ENCODE data around the gene MRPL34. TPM values are rescaled to one million over a fixed set of nuclear protein-coding genes. Genes with fewer than 3 reads are reported as not detected.

Gene MRPL34
- total RNA-seq, 1 experiment from 2014 or later: 83.3 TPM

GRCh38 chr19:17328517-17329365 is 23.1 kb downstream of the MRPL34 start:
- DNase-seq (ENCODE audit: low read depth): no peak

GRCh38 chr19:17329366-17330261 is 23.9 kb downstream of the MRPL34 start:
- DNase-seq (ENCODE audit: low read depth): no peak

- no peak for DNase-seq (ENCODE audit: low read depth)
These were observed 24.8 kb downstream of the MRPL34 start for GRCh38 chr19:17330262-17331044.

- no peak for DNase-seq (ENCODE audit: low read depth)
These were observed 25.4 kb downstream of the MRPL34 start for GRCh38 chr19:17331045-17331558.

GRCh38 chr19:17332360-17332676 is 26.6 kb downstream of the MRPL34 start:
- DNase-seq (ENCODE audit: low read depth): no peak

- peak; percentile 56 for DNase-seq (ENCODE audit: low read depth)
These were observed 27.3 kb downstream of the MRPL34 start for GRCh38 chr19:17332677-17333581.

GRCh38 chr19:17333611-17334413 is 28.1 kb downstream of the MRPL34 start:
- peak; percentile 95 for DNase-seq (ENCODE audit: low read depth)

GRCh38 chr19:17334414-17335409 is 29.0 kb downstream of the MRPL34 start, which contains the start of gene ANO8:
Gene ANO8, minus strand, starts transcription at chr19:17334855. Its CDS starts 185 bp downstream, at chr19:17334670.
- peak; percentile 97 for DNase-seq (ENCODE audit: low read depth)

- no peak for DNase-seq (ENCODE audit: low read depth)
These were observed 29.9 kb downstream of the MRPL34 start for GRCh38 chr19:17335575-17335974.

- peak; percentile 99 for DNase-seq (ENCODE audit: low read depth)
These were observed 31.4 kb downstream of the MRPL34 start, which contains the start of gene GTPBP3 for GRCh38 chr19:17336872-17337674. Gene GTPBP3, plus strand, starts transcription at chr19:17337553. Its CDS starts 59 bp downstream, at chr19:17337612.

- DNase-seq (ENCODE audit: low read depth): no peak
These were observed 32.2 kb downstream of the MRPL34 start for GRCh38 chr19:17337675-17338432.

GRCh38 chr19:17338433-17339078 is 32.9 kb downstream of the MRPL34 start:
- no peak for DNase-seq (ENCODE audit: low read depth)

GRCh38 chr19:17339088-17339741 is 33.5 kb downstream of the MRPL34 start:
- no peak for DNase-seq (ENCODE audit: low read depth)

GRCh38 chr19:17340302-17340870 is 34.7 kb downstream of the MRPL34 start:
- no peak for DNase-seq (ENCODE audit: low read depth)

- DNase-seq (ENCODE audit: low read depth): no peak
These were observed 35.2 kb downstream of the MRPL34 start for GRCh38 chr19:17340871-17341357.

Measured in M059J (cell line).